ENCODE measurements around the gene MBD3L4.
"Not testable (repeated sequence)": the region's sequence is repeated elsewhere in the genome, so short reads cannot be mapped to it uniquely, and the experiment has no call there.

The MBD3L4 gene

GRCh38 chr19:7040079-7040478 lies at the start of gene MBD3L4:
Gene MBD3L4, minus strand, starts transcription at chr19:7040179. Its CDS starts 35 bp downstream, at chr19:7040144.
- DNase-seq: not testable (repeated sequence)

GRCh38 chr19:7088999-7089398 lies 49.0 kb upstream of the MBD3L4 start:
- DNase-seq: no peak

GRCh38 chr19:7083076-7083956 lies 43.3 kb upstream of the MBD3L4 start:
- DNase-seq: peak in 1 of 2 experiments; percentile 2

- no peak for DNase-seq
These were observed 38.0 kb upstream of the MBD3L4 start for GRCh38 chr19:7078008-7078407.

- DNase-seq: no peak
These were observed 36.2 kb upstream of the MBD3L4 start for GRCh38 chr19:7076151-7076550.

GRCh38 chr19:7074705-7075282 lies 34.8 kb upstream of the MBD3L4 start:
- DNase-seq: no peak

- no peak for DNase-seq
These were observed 32.6 kb upstream of the MBD3L4 start for GRCh38 chr19:7072541-7072940.

- no peak for DNase-seq
These were observed 29.9 kb upstream of the MBD3L4 start for GRCh38 chr19:7069904-7070226.

- DNase-seq: peak; percentile 94 to 96
These were observed 29.3 kb upstream of the MBD3L4 start, which contains the start of gene ZNF557 for GRCh38 chr19:7069042-7069903. Gene ZNF557, plus strand, starts transcription at chr19:7069703. Its CDS starts 5,372 bp downstream, at chr19:7075075.

GRCh38 chr19:7068599-7068998 lies 28.6 kb upstream of the MBD3L4 start:
- DNase-seq: no peak

GRCh38 chr19:7067716-7068115 lies 27.7 kb upstream of the MBD3L4 start:
- no peak for DNase-seq

- not testable (repeated sequence) for DNase-seq
These were observed 27.1 kb upstream of the MBD3L4 start for GRCh38 chr19:7067122-7067521.

GRCh38 chr19:7063764-7064418 lies 23.9 kb upstream of the MBD3L4 start:
- DNase-seq: no peak

GRCh38 chr19:7063339-7063738 lies 23.4 kb upstream of the MBD3L4 start:
- DNase-seq: no peak

- DNase-seq: not testable (repeated sequence)
These were observed 20.0 kb upstream of the MBD3L4 start for GRCh38 chr19:7059977-7060376.

- DNase-seq: not testable (repeated sequence)
These were observed 18.6 kb upstream of the MBD3L4 start, which contains the start of gene MBD3L3 for GRCh38 chr19:7058576-7058975. Gene MBD3L3, minus strand, starts transcription at chr19:7058676. Its CDS starts 71 bp downstream, at chr19:7058605.

GRCh38 chr19:7056371-7056770 lies 16.4 kb upstream of the MBD3L4 start:
- not testable (repeated sequence) for DNase-seq

GRCh38 chr19:7055679-7056078 lies 15.7 kb upstream of the MBD3L4 start:
- not testable (repeated sequence) for DNase-seq

GRCh38 chr19:7054635-7055368 lies 14.8 kb upstream of the MBD3L4 start:
- not testable (repeated sequence) for DNase-seq

- DNase-seq: not testable (repeated sequence)
These were observed 12.9 kb upstream of the MBD3L4 start for GRCh38 chr19:7052896-7053295.

- DNase-seq: not testable (repeated sequence)
These were observed 11.4 kb upstream of the MBD3L4 start for GRCh38 chr19:7051421-7051820.

- DNase-seq: not testable (repeated sequence)
These were observed 9.0 kb upstream of the MBD3L4 start, which contains the start of gene MBD3L2 for GRCh38 chr19:7049021-7049420. Gene MBD3L2, plus strand, starts transcription at chr19:7049321. Its CDS starts 53 bp downstream, at chr19:7049374.

Data from NCI-H2081 (cell line).